Activated naive CD8-positive, alpha-beta T cell treated with anti-CD3 and anti-CD28 coated beads, Interleukin-2, amount 50 U/mL, for 24 hours (primary cell): ENCODE data around the gene ANGPTL5.

ENCODE experiments used
- ATAC-seq: fragments of 150-1000 bp; cut with Tn5 transposase; one replicate; pipeline ENCODE4 v1.10.0; 2021
- DNase-seq: peaks from one replicate; pipeline ENCODE4 v3.0.0; 2021
- H3K27ac Mint-ChIP-seq: one replicate; pipeline ENCODE4 v1.8.0; 2021; ENCODE audit warnings: mild to moderate bottlenecking, mixed read lengths
- H3K27me3 Mint-ChIP-seq: one replicate; pipeline ENCODE4 v1.8.0; 2021; ENCODE audit warnings: mixed read lengths
- H3K36me3 Mint-ChIP-seq: one replicate; pipeline ENCODE4 v1.8.0; 2021; ENCODE audit warnings: low read depth, mixed read lengths
- H3K4me1 Mint-ChIP-seq: one replicate; pipeline ENCODE4 v1.8.0; 2021; ENCODE audit warnings: mixed read lengths
- H3K4me3 Mint-ChIP-seq: one replicate; pipeline ENCODE4 v1.8.0; 2021; ENCODE audit warnings: mild to moderate bottlenecking, moderate library complexity, mixed read lengths
- H3K9me3 Mint-ChIP-seq: one replicate; pipeline ENCODE4 v1.8.0; 2021; ENCODE audit warnings: mixed read lengths

Gene ANGPTL5

GRCh38 chr11:101914738-101915426 lies 1.4 kb downstream of the ANGPTL5 start, which contains the start of gene CEP126:
TSS of gene CEP126 (plus strand) at chr11:101915010. CDS start at chr11:101915285, 275 bp downstream.
- H3K36me3 Mint-ChIP-seq: no peaks in the 10 kb centered on the region
- H3K4me3 Mint-ChIP-seq: peak within 1 kb of the TSS; percentile 87
- no peaks in the 10 kb centered on the region for H3K9me3 Mint-ChIP-seq
- peaks cover 22% of the 10 kb centered on the region for H3K4me1 Mint-ChIP-seq
- peak within 1 kb of the TSS; percentile 84 for H3K27ac Mint-ChIP-seq
- peak; percentile 97 for ATAC-seq
- peak; percentile 93 for DNase-seq
- H3K27me3 Mint-ChIP-seq: peaks cover 3% of the 10 kb centered on the region

GRCh38 chr11:101914341-101914737 lies 2.0 kb downstream of the ANGPTL5 start:
- ATAC-seq (no peak), DNase-seq (no peak)
- H3K4me3 Mint-ChIP-seq: peak overlapping the region; percentile 87
- H3K36me3 Mint-ChIP-seq: no peaks in the 10 kb centered on the region
- no peaks in the 10 kb centered on the region for H3K9me3 Mint-ChIP-seq
- H3K27me3 Mint-ChIP-seq: peaks cover 3% of the 10 kb centered on the region
- H3K4me1 Mint-ChIP-seq: peaks cover 22% of the 10 kb centered on the region
- H3K27ac Mint-ChIP-seq: no peak overlapping the region

GRCh38 chr11:101913656-101914055 lies 2.7 kb downstream of the ANGPTL5 start:
- H3K4me1 Mint-ChIP-seq: peaks cover 22% of the 10 kb centered on the region
- no peak overlapping the region for H3K27ac Mint-ChIP-seq
- peak overlapping the region; percentile 10 for H3K4me3 Mint-ChIP-seq
- H3K36me3 Mint-ChIP-seq: no peaks in the 10 kb centered on the region
- DNase-seq (no peak), ATAC-seq (no peak)
- H3K27me3 Mint-ChIP-seq: peaks cover 3% of the 10 kb centered on the region
- no peaks in the 10 kb centered on the region for H3K9me3 Mint-ChIP-seq

- no peak for ATAC-seq
- peaks cover 22% of the 10 kb centered on the region for H3K4me1 Mint-ChIP-seq
- no peaks in the 10 kb centered on the region for H3K36me3 Mint-ChIP-seq
- peaks cover 3% of the 10 kb centered on the region for H3K27me3 Mint-ChIP-seq
- no peaks in the 10 kb centered on the region for H3K9me3 Mint-ChIP-seq
- no peak overlapping the region for H3K4me3 Mint-ChIP-seq
- no peak overlapping the region for H3K27ac Mint-ChIP-seq
- DNase-seq: no peak
Measured at GRCh38 chr11:101912823-101913284, 3.5 kb downstream of the ANGPTL5 start.

- no peaks in the 10 kb centered on the region for H3K9me3 Mint-ChIP-seq
- no peak overlapping the region for H3K4me3 Mint-ChIP-seq
- no peaks in the 10 kb centered on the region for H3K36me3 Mint-ChIP-seq
- peaks cover 3% of the 10 kb centered on the region for H3K4me1 Mint-ChIP-seq
- H3K27me3 Mint-ChIP-seq: peaks cover 11% of the 10 kb centered on the region
- H3K27ac Mint-ChIP-seq: no peak overlapping the region
- ATAC-seq: no peak
- no peak for DNase-seq
Measured at GRCh38 chr11:101909087-101909486, 7.2 kb downstream of the ANGPTL5 start.

GRCh38 chr11:101907815-101908214 lies 8.5 kb downstream of the ANGPTL5 start:
- Mint-ChIP-seq H3K27me3 (peaks cover 11% of the 10 kb centered on the region), H3K36me3 (no peaks in the 10 kb centered on the region), H3K4me3 (no peak overlapping the region), H3K27ac (no peak overlapping the region), H3K9me3 (no peaks in the 10 kb centered on the region), H3K4me1 (no peaks in the 10 kb centered on the region)
- ATAC-seq (no peak), DNase-seq (no peak)

GRCh38 chr11:101894505-101894904 lies 21.8 kb downstream of the ANGPTL5 start:
- no peaks in the 10 kb centered on the region for H3K36me3 Mint-ChIP-seq
- ATAC-seq (no peak), DNase-seq (no peak)
- no peak overlapping the region for H3K27ac Mint-ChIP-seq
- H3K4me3 Mint-ChIP-seq: no peak overlapping the region
- peaks cover 11% of the 10 kb centered on the region for H3K27me3 Mint-ChIP-seq
- no peaks in the 10 kb centered on the region for H3K4me1 Mint-ChIP-seq
- H3K9me3 Mint-ChIP-seq: no peaks in the 10 kb centered on the region

GRCh38 chr11:101889767-101890166 lies 26.6 kb downstream of the ANGPTL5 start:
- ATAC-seq (no peak), DNase-seq (no peak)
- H3K27me3 Mint-ChIP-seq: peaks cover 8% of the 10 kb centered on the region
- H3K4me1 Mint-ChIP-seq: no peaks in the 10 kb centered on the region
- no peak overlapping the region for H3K4me3 Mint-ChIP-seq
- H3K27ac Mint-ChIP-seq: no peak overlapping the region
- no peaks in the 10 kb centered on the region for H3K36me3 Mint-ChIP-seq
- no peaks in the 10 kb centered on the region for H3K9me3 Mint-ChIP-seq

- DNase-seq (no peak), ATAC-seq (no peak)
- Mint-ChIP-seq H3K27ac (no peak overlapping the region), H3K36me3 (no peaks in the 10 kb centered on the region), H3K27me3 (peaks cover 12% of the 10 kb centered on the region), H3K9me3 (no peaks in the 10 kb centered on the region), H3K4me3 (no peak overlapping the region), H3K4me1 (no peaks in the 10 kb centered on the region)
Measured at GRCh38 chr11:101885631-101886030, 30.7 kb downstream of the ANGPTL5 start.

- peaks cover 9% of the 10 kb centered on the region for H3K27me3 Mint-ChIP-seq
- DNase-seq (no peak), ATAC-seq (no peak)
- H3K9me3 Mint-ChIP-seq: no peaks in the 10 kb centered on the region
- no peak overlapping the region for H3K4me3 Mint-ChIP-seq
- H3K27ac Mint-ChIP-seq: no peak overlapping the region
- H3K36me3 Mint-ChIP-seq: no peaks in the 10 kb centered on the region
- H3K4me1 Mint-ChIP-seq: no peaks in the 10 kb centered on the region
Measured at GRCh38 chr11:101881586-101881985, 34.7 kb downstream of the ANGPTL5 start.

- no peak for ATAC-seq
- H3K27me3 Mint-ChIP-seq: peaks cover 13% of the 10 kb centered on the region
- no peaks in the 10 kb centered on the region for H3K36me3 Mint-ChIP-seq
- H3K4me3 Mint-ChIP-seq: no peak overlapping the region
- no peaks in the 10 kb centered on the region for H3K9me3 Mint-ChIP-seq
- H3K27ac Mint-ChIP-seq: no peak overlapping the region
- DNase-seq: no peak
- H3K4me1 Mint-ChIP-seq: no peaks in the 10 kb centered on the region
Measured at GRCh38 chr11:101880222-101880621, 36.1 kb downstream of the ANGPTL5 start.

- H3K36me3 Mint-ChIP-seq: no peaks in the 10 kb centered on the region
- no peaks in the 10 kb centered on the region for H3K4me1 Mint-ChIP-seq
- peaks cover 9% of the 10 kb centered on the region for H3K27me3 Mint-ChIP-seq
- no peak overlapping the region for H3K4me3 Mint-ChIP-seq
- no peaks in the 10 kb centered on the region for H3K9me3 Mint-ChIP-seq
- ATAC-seq (no peak), DNase-seq (no peak)
- H3K27ac Mint-ChIP-seq: no peak overlapping the region
Measured at GRCh38 chr11:101872171-101872882, 44.0 kb downstream of the ANGPTL5 start.

- H3K4me1 Mint-ChIP-seq: no peaks in the 10 kb centered on the region
- peaks cover 4% of the 10 kb centered on the region for H3K27me3 Mint-ChIP-seq
- no peak for ATAC-seq
- no peak for DNase-seq
- H3K27ac Mint-ChIP-seq: no peak overlapping the region
- no peaks in the 10 kb centered on the region for H3K36me3 Mint-ChIP-seq
- H3K9me3 Mint-ChIP-seq: no peaks in the 10 kb centered on the region
- H3K4me3 Mint-ChIP-seq: no peak overlapping the region
Measured at GRCh38 chr11:101870510-101870909, 45.8 kb downstream of the ANGPTL5 start.

GRCh38 chr11:101867951-101868350 lies 48.4 kb downstream of the ANGPTL5 start:
- Mint-ChIP-seq H3K27me3 (peaks cover 2% of the 10 kb centered on the region), H3K9me3 (peaks cover 4% of the 10 kb centered on the region), H3K27ac (no peak overlapping the region), H3K4me3 (no peak overlapping the region), H3K4me1 (no peaks in the 10 kb centered on the region), H3K36me3 (no peaks in the 10 kb centered on the region)
- DNase-seq: no peak
- ATAC-seq: no peak
